Subcutaneous abdominal adipose tissue (tissue), 5 donors: ENCODE results near the gene PROSER3.

Experiments
- H3K27ac ChIP-seq: one replicate; pipeline ENCODE4 v1.7.0; 2013; ENCODE audit warnings: low read depth, mild to moderate bottlenecking, inconsistent platforms, low read length, moderate library complexity
- H3K27me3 ChIP-seq, 5 donors: one replicate each; pipeline ENCODE4 v1.7.0; 2013; ENCODE audit warnings: low read length in 5 of 5, inconsistent platforms in 1 of 5; ENCODE audit not compliant: control insufficient read depth in 5 of 5, insufficient read depth in 4 of 5
- H3K36me3 ChIP-seq, 5 donors: one replicate each; pipeline ENCODE4 v1.7.0; 2013; ENCODE audit warnings: low read length in 5 of 5; ENCODE audit not compliant: control insufficient read depth in 5 of 5, insufficient read depth in 5 of 5
- H3K4me1 ChIP-seq, 5 donors: one replicate each; pipeline ENCODE4 v1.7.0; 2013; ENCODE audit warnings: low read length in 5 of 5, mild to moderate bottlenecking in 3 of 5, moderate library complexity in 1 of 5; ENCODE audit not compliant: control insufficient read depth in 5 of 5, insufficient read depth in 5 of 5
- H3K4me3 ChIP-seq, 5 donors: one replicate each; pipeline ENCODE4 v1.7.0; 2013; ENCODE audit warnings: low read length in 5 of 5, low read depth in 1 of 5
- H3K9ac ChIP-seq, 5 donors: one replicate each; pipeline ENCODE4 v1.7.0; 2013; ENCODE audit warnings: low read length in 5 of 5, mild to moderate bottlenecking in 4 of 5, moderate library complexity in 3 of 5
- H3K9me3 ChIP-seq, 5 donors: one replicate each; pipeline ENCODE4 v1.7.0; 2013; ENCODE audit warnings: low read length in 5 of 5; ENCODE audit not compliant: control insufficient read depth in 5 of 5
- donor health status: healthy.
- donor health status: healthy.
- donor health status: healthy.
- donor health status: healthy.
- donor health status: healthy.

The PROSER3 gene

DNA sequence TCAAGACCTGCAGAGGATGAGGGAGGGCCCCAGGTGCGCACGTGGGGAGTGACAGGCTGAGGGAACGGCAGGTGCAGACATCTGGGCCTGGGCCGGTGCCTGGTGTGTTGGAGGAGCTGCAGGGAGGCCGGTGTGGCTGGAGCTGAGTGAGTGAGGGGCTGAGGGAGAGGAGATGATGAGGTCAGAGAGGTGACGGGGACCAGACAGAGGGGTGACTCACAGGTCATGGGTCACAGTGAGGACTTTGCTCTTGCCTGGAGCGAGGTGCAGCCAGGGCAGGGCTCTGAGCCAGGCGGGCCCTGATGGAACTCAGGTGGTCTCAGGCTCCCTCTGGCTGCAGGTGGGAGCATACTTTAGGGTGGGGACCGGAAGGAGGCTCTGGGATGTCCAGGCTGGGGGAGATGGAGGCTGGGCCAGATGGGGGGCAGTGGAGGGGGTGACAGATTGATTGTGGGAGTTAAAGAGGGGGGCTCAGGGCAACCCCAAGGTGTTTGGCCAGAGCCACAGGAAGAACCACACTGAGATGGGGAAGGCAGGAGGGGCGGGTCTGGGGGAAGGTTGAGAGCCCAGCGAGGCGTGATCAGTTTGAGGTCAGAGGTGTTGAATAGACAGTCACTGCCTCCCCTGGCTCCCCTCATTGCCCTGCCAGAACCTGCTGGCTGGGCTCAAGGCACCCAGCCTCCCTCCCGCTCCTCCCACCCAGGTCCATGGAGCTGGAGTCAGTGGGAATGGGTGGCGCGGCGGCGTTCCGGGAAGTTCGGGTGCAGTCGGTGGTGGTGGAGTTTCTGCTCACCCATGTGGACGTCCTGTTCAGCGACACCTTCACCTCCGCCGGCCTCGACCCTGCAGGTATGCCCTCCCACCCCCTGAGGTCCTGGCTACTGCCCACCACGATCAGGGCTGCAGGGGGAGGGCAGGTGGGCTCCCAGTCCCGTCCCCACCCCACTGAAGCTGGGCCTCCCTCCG is 25.8 kb downstream of the PROSER3 start:
- H3K9ac ChIP-seq: no peak overlapping the region
- H3K9me3 ChIP-seq: no peaks in the 10 kb centered on the region
- peaks cover 0 to 48% (median 25%) of the 10 kb centered on the region in 5 donors for H3K36me3 ChIP-seq
- no peaks in the 10 kb centered on the region for H3K4me1 ChIP-seq
- H3K4me3 ChIP-seq: no peak overlapping the region
- H3K27ac ChIP-seq: no peak overlapping the region
- H3K27me3 ChIP-seq: no peaks in the 10 kb centered on the region

DNA sequence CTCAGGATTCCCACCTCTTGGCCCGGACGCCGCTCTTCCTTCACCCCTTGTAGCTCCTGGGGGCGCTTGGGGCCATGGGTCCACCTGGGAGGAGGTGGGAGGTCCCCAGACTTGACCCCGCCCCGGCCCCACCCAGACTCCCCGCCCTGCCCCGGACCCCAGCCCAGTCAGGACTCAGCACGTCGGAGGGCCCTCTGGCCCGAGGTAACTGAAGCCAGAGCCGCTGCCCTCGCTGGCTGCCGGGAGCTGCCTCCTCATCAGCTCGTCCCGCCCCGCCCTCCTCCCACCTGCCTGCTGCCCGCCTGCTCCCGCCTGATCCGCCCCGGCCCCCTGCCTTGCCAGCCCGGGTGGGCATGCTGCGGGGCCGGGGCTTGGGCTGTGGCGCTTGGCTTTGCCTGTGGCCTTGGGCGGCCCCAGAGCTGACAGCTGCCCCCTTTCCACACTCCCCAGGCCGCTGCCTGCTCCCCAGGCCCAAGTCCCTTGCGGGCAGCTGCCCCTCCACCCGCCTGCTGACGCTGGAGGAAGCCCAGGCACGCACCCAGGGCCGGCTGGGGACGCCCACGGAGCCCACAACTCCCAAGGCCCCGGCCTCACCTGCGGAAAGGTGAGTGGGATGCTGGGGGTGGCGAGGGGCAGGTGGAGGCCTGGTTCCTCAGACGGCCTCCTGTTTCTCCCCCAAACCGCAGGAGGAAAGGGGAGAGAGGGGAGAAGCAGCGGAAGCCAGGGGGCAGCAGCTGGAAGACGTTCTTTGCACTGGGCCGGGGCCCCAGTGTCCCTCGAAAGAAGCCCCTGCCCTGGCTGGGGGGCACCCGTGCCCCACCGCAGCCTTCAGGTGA is 26.7 kb downstream of the PROSER3 start:
- Histone ChIP-seq H3K27me3 (no peaks in the 10 kb centered on the region), H3K4me1 (no peaks in the 10 kb centered on the region), H3K9me3 (no peaks in the 10 kb centered on the region), H3K36me3 (peaks cover 0 to 45% (median 25%) of the 10 kb centered on the region in 5 donors), H3K27ac (no peak overlapping the region), H3K4me3 (no peak overlapping the region), H3K9ac (no peak overlapping the region)

DNA sequence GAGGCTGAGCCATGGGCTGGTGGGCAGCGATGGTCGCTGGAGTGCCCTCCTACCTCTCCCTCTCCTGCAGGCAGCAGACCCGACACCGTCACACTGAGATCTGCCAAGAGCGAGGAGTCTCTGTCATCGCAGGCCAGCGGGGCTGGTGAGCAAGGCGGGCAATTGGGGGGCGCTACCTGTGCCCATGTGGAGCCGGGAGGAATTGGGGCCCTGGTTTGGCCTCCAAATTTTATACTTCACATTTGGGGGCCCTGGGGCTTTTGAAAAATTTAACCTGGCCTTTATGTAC is 27.3 kb downstream of the PROSER3 start:
- no peak overlapping the region for H3K9ac ChIP-seq
- no peaks in the 10 kb centered on the region for H3K27me3 ChIP-seq
- no peaks in the 10 kb centered on the region for H3K9me3 ChIP-seq
- H3K4me3 ChIP-seq: no peak overlapping the region
- peaks cover 0 to 40% (median 23%) of the 10 kb centered on the region in 5 donors for H3K36me3 ChIP-seq
- no peaks in the 10 kb centered on the region for H3K4me1 ChIP-seq
- H3K27ac ChIP-seq: no peak overlapping the region

DNA sequence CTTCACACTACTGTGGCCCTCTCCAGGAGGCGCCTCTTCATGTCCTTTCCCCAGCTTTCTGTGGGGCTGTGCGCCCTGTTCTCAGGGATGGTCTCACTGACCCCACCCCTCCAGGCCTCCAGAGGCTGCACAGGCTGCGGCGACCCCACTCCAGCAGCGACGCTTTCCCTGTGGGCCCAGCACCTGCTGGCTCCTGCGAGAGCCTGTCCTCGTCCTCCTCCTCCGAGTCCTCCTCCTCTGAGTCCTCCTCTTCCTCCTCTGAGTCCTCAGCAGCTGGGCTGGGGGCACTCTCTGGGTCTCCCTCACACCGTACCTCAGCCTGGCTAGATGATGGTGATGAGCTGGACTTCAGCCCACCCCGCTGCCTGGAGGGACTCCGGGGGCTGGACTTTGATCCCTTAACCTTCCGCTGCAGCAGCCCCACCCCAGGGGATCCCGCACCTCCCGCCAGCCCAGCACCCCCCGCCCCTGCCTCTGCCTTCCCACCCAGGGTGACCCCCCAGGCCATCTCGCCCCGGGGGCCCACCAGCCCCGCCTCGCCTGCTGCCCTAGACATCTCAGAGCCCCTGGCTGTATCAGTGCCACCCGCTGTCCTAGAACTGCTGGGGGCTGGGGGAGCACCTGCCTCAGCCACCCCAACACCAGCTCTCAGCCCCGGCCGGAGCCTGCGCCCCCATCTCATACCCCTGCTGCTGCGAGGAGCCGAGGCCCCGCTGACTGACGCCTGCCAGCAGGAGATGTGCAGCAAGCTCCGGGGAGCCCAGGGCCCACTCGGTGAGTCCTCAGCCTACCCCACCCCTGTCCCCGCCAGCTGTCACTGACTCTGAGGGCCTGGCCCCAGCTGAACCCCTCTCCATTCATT is 28.6 kb downstream of the PROSER3 start:
- Histone ChIP-seq H3K27me3 (peaks cover 0 to 6% (median 0%) of the 10 kb centered on the region in 5 donors), H3K36me3 (peaks cover 0 to 30% (median 15%) of the 10 kb centered on the region in 5 donors), H3K4me3 (no peak overlapping the region), H3K9me3 (no peaks in the 10 kb centered on the region), H3K9ac (no peak overlapping the region), H3K27ac (no peak overlapping the region), H3K4me1 (no peaks in the 10 kb centered on the region)

DNA sequence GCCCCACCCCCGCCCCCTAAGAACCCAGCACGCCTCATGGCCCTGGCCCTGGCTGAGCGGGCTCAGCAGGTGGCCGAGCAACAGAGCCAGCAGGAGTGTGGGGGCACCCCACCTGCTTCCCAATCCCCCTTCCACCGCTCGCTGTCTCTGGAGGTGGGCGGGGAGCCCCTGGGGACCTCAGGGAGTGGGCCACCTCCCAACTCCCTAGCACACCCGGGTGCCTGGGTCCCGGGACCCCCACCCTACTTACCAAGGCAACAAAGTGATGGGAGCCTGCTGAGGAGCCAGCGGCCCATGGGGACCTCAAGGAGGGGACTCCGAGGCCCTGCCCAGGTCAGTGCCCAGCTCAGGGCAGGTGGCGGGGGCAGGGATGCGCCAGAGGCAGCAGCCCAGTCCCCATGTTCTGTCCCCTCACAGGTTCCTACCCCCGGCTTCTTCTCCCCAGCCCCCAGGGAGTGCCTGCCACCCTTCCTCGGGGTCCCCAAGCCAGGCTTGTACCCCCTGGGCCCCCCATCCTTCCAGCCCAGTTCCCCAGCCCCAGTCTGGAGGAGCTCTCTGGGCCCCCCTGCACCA is 29.3 kb downstream of the PROSER3 start:
- H3K4me3 ChIP-seq: no peak overlapping the region
- H3K9me3 ChIP-seq: no peaks in the 10 kb centered on the region
- peaks cover 0 to 6% (median 0%) of the 10 kb centered on the region in 5 donors for H3K27me3 ChIP-seq
- no peak overlapping the region for H3K9ac ChIP-seq
- H3K27ac ChIP-seq: no peak overlapping the region
- H3K4me1 ChIP-seq: no peaks in the 10 kb centered on the region
- H3K36me3 ChIP-seq: peaks cover 0 to 22% (median 11%) of the 10 kb centered on the region in 5 donors

DNA sequence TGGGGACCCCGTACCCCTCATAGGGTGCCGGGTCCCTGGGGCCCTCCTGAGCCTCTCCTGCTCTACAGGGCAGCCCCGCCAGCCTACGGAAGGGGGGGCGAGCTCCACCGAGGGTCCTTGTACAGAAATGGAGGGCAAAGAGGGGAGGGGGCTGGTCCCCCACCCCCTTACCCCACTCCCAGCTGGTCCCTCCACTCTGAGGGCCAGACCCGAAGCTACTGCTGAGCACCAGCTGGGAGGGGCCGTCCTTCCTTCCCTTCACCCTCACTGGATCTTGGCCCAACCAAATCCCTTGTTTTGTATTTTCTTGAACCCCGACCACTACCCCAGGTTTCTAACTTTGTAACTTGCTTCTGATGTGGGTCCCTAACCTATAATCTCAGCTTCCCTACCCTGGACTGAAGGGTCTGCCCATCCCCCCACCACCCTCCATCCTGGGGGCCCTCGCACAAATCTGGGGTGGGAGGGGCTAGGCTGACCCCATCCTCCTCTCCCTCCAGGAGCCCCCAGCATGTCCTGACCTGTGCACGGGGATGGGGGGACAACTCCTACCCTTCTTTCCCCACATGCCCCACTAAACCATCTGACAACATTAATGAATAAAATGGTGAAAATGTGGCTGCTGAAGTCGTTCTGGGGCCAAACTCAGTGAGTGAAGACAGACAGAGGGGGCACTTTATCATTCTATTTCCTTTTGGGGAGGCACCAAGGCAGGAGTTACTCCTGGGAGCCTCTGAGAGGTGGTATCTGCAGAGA is 30.4 kb downstream of the PROSER3 start:
- Histone ChIP-seq H3K9ac (no peak overlapping the region), H3K9me3 (no peaks in the 10 kb centered on the region), H3K27me3 (peaks cover 0 to 6% (median 0%) of the 10 kb centered on the region in 5 donors), H3K4me3 (no peak overlapping the region), H3K27ac (no peak overlapping the region), H3K4me1 (peaks cover 0 to 3% (median 0%) of the 10 kb centered on the region in 5 donors), H3K36me3 (peaks cover 0 to 14% (median 4%) of the 10 kb centered on the region in 5 donors)

DNA sequence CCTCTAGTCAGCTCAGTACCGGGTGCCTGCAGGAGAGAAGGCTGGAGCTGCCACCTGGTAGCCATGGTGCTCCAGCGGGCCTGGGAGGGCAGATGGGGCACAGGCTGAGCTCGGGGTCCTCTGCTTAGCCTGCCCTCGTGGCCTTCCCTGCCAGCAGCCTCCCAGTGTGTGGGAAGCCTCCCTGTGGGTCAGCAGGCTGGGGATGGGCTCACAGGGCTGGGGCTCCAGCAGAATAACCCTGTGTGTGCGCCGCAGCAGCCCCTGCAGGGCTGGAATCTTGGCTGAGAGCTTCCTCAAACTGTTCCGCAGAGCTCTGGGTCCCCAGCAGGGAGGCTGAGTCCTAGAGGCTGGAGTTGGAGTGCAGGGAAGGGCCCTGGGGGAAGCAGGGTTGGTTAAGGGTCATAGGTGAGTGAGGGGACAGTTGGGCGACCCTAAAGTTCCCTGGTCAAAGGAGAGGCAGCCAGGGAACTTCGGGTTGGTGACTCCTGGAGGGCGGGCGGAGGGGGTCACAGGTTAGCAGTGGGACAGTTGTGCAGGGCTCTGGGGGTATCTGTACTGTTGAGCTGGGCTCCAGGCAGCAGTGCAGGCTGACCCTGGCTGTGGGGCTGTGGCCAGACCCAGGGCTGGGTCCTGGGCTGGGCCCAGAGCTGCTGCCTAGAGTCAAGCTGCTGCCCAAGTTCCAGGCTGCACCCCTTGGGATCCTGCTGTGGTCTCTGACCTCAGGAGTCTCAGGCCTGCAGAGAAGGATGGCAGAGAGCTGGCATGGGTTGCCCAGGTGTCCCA is 31.4 kb downstream of the PROSER3 start:
- peaks cover 0 to 14% (median 4%) of the 10 kb centered on the region in 5 donors for H3K36me3 ChIP-seq
- no peak overlapping the region for H3K27ac ChIP-seq
- no peak overlapping the region for H3K4me3 ChIP-seq
- H3K4me1 ChIP-seq: peaks cover 0 to 3% (median 0%) of the 10 kb centered on the region in 5 donors
- H3K9ac ChIP-seq: no peak overlapping the region
- H3K9me3 ChIP-seq: no peaks in the 10 kb centered on the region
- H3K27me3 ChIP-seq: peaks cover 0 to 6% (median 0%) of the 10 kb centered on the region in 5 donors

DNA sequence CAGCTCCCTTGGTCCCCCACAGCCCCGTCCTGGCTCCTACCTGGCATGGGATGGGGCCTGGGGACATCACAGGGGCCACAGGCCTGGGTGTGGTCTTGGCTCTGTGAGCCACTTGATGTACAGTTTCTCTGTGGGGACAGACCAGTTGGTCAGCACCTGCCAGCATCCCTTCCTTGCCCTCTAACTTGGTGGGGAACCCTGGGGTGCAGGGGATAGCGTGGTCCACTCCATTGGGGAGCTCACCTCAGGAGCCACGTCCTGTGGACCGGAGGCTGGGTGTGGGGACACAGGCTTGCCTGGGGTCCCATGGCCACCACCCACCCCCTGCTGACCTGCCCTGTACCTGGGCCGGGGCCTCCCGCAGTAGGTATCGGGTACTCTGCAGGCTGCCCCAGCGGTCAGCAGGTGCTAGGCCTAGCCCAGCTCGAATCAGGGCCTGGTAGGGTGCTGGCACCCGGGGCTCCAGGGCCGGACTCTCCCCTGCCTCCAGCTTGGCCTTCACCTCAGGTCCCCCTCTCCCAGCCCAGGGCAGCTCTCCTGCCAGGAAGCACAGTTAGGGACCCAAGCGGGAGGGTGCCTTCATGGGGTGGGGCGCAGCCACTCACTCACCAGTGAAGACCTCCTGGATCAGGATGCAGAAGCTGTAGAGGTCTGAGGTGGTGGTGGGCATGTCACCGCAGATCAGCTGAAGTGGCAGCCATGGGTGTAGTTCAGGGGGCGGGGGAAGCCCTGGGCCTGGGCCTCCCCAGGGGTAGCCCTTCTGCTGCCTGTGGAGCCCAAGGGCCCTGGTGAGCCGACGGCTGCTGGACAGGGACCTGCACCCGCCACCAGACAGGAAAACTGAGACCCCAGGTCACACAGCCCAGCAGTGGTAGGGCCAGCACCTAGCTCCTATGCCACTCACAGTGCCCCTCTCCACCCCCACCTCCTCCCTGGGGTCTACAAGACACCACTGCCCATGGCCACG is 32.3 kb downstream of the PROSER3 start:
- Histone ChIP-seq H3K4me3 (no peak overlapping the region), H3K9me3 (no peaks in the 10 kb centered on the region), H3K4me1 (peaks cover 0 to 3% (median 0%) of the 10 kb centered on the region in 5 donors), H3K36me3 (peaks cover 0 to 8% (median 4%) of the 10 kb centered on the region in 5 donors), H3K27ac (no peak overlapping the region), H3K27me3 (peaks cover 0 to 6% (median 0%) of the 10 kb centered on the region in 5 donors), H3K9ac (no peak overlapping the region)
